Transverse colon (tissue), 3 donors: ENCODE data around the gene IL15.

Experiments
- CTCF ChIP-seq, 5 experiments: fragments of 200-600 bp in 3 of 5; fragments of 450-650 bp in 2 of 5; sonication (generic) in 3 of 5; IDR thresholded peaks; 1 replicate in 2 of 5; 2 replicates in 3 of 5; pipeline ENCODE4 v1.5.1; 2016 to 2017; ENCODE audit warnings: antibody characterized with exemption in 5 of 5, inconsistent platforms in 3 of 5, mild to moderate bottlenecking in 2 of 5, moderate library complexity in 1 of 5
- EP300 ChIP-seq: sonication (generic); formaldehyde crosslinking; IDR thresholded peaks from one replicate; pipeline ENCODE4 v1.6.1; 2017; ENCODE audit warnings: antibody characterized with exemption, low read depth
- POLR2A ChIP-seq: fragments of 450-650 bp; IDR thresholded peaks from one replicate; pipeline ENCODE4 v1.6.1; 2016; ENCODE audit warnings: antibody characterized with exemption, mild to moderate bottlenecking, moderate library complexity

GRCh38 chr4:141686879-141687278, 50.5 kb downstream of the IL15 start:
- TF ChIP-seq EP300 = no peak
- TF ChIP-seq POLR2A = no peak
- TF ChIP-seq CTCF (IDR thresholded peaks at IDR 0.05) = no peak
